Measurements from ENCODE around the gene C17orf113. TPM values are rescaled to one million over a fixed set of nuclear protein-coding genes. Genes with fewer than 3 reads are reported as not detected.
A peak's percentile ranks its signal among the peaks of the same experiment; 100 is the strongest.

Gene C17orf113
- total and polyA plus RNA-seq, 2 of the 13 experiments (the other 11 are each of a cell fraction or from before 2014, with no cell fraction given): 0.87 to 1.1 TPM

DNA sequence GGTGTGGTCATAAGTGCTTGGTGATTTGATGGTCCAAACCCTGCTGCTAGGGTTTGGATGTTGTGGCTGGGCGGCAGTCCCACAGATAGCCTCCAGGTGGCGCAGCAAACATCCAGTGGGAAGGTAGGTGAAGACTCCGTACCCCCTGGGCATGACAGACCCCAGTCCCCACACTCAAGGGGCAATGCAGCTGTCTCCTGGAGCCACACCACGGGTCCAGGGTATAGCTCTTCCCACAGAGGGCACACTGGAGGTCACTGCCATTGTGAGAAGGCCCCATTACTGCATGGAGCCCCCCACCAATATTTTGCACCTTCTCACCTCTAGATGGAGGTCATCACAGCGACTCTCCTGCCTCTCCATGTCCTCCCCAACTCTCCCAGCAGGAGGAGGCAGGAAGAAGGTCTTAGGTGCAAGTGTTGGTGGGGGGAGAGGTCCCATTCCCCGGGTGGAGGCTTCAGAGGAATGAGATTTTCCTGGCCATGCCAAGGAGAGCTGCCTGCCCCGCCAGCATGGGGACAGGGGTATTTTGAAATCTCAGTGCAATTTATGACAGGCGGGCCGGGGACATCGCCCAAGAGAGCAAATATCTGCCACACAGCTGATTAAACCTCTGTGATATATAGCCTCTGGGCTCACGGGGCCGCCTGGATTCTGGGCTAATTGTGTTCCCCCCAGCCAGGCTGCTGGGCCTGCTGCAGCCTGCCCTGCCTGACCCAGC is 17.1 kb upstream of the C17orf113 start:
- Histone ChIP-seq H3K4me1 (ENCODE audit: insufficient read depth, low read length) (peaks cover 13% of the 10 kb centered on the region), H3K36me3 (replicated peaks in 1 of 2; ENCODE audit: control insufficient read depth in 1 of 2, insufficient read depth in 2 of 2, low read length in 2 of 2) (no peaks in the 10 kb centered on the region), H3K9ac (ENCODE audit: insufficient read depth, low read depth, low read length) (no peak overlapping the region), H3K4me2 (ENCODE audit: low read depth, low read length) (peak overlapping the region; percentile 59), H2AFZ (ENCODE audit: low read length) (no peak overlapping the region), H3K79me2 (ENCODE audit: insufficient read depth, low read length) (no peaks in the 10 kb centered on the region), H3K27ac (ENCODE audit: extremely low read length, insufficient read depth, low read length) (no peak overlapping the region), H4K20me1 (ENCODE audit: insufficient read depth, low read length) (no peaks in the 10 kb centered on the region), H3K27me3 (ENCODE audit: control insufficient read depth in 1 of 2, insufficient read depth in 2 of 2, low read length in 2 of 2) (peaks cover 2 to 25% of the 10 kb centered on the region in 2 experiments; a peak in 3 of 5 replicates), H3K4me3 (replicated peaks in 1 of 3; ENCODE audit: insufficient read depth in 1 of 3, low read depth in 2 of 3, low read length in 3 of 3) (no peak overlapping the region), H3K9me3 (ENCODE audit: low read length) (no peaks in the 10 kb centered on the region)
- in situ Hi-C loops (cut with HindIII; ENCODE audit: extremely low pct_ligation_motif_present, low pct_unique_long_range_greater_than_20kb): loop anchor here (5.0 kb wide), 1 partner anchor 35 kb away; no protein-coding TSS in a partner anchor
- ChIA-PET POLR2A (interaction anchor here (0.7 to 0.9 kb wide), 2 partner anchors 34 to 98 kb away, joined by 3 read pairs; no protein-coding TSS in a partner anchor), CTCF (ENCODE audit: low intra/inter-chr PET ratio, low total read pairs) (interaction anchor here (0.7 to 3.5 kb wide), 8 partner anchors 11 to 104 kb away, joined by 3 to 125 read pairs (median 6); partner anchors contain the start of genes DHX58 and ZNF385C)
- WGBS (ENCODE audit: low lambda C conversion rate): 3% methylated on average over 6 of the region's 12 CpGs
- FAIRE-seq (peak; percentile 96), ATAC-seq (peak; percentile 81), DNase-seq (ENCODE audit: low spot score) (peak; percentile 84)
- no TSS peak for BruUV-seq (replicated peaks)
- intact Hi-C loops (cut with micrococcal nuclease; ENCODE audit: unreplicated experiment): loop anchor here (1.0 to 2.0 kb wide), 4 partner anchors 34 to 104 kb away; no protein-coding TSS in a partner anchor
- no peak for TF ChIP-seq ZSCAN20 (CRISPR knock-in tag; IDR thresholded peaks at IDR 0.05; ENCODE audit: borderline replicate concordance)
- TF ChIP-seq RBAK (CRISPR knock-in tag; IDR thresholded peaks at IDR 0.05): no peak
- TF ChIP-seq ZNF136 (CRISPR knock-in tag; IDR thresholded peaks at IDR 0.05; ENCODE audit: low read depth): no peak
- no peak for TF ChIP-seq KLF12 (CRISPR knock-in tag; IDR thresholded peaks at IDR 0.05; ENCODE audit: borderline replicate concordance)
- TF ChIP-seq, protein P1, sequence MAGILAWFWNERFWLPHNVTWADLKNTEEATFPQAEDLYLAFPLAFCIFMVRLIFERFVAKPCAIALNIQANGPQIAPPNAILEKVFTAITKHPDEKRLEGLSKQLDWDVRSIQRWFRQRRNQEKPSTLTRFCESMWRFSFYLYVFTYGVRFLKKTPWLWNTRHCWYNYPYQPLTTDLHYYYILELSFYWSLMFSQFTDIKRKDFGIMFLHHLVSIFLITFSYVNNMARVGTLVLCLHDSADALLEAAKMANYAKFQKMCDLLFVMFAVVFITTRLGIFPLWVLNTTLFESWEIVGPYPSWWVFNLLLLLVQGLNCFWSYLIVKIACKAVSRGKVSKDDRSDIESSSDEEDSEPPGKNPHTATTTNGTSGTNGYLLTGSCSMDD (CRISPR knock-in tag; IDR thresholded peaks at IDR 0.05): no peak
- no peak for TF ChIP-seq KLF11 (CRISPR knock-in tag; IDR thresholded peaks at IDR 0.05)
- no peak for TF ChIP-seq ZFP1 (CRISPR knock-in tag; IDR thresholded peaks at IDR 0.05)
- peak; percentile 18; the same call in 1 of the 2 replicates for TF ChIP-seq ZNF331 (CRISPR knock-in tag; IDR thresholded peaks at IDR 0.05)
- no peak for TF ChIP-seq NCOA2 (CRISPR knock-in tag; IDR thresholded peaks at IDR 0.05)
- TF ChIP-seq, protein P2, sequence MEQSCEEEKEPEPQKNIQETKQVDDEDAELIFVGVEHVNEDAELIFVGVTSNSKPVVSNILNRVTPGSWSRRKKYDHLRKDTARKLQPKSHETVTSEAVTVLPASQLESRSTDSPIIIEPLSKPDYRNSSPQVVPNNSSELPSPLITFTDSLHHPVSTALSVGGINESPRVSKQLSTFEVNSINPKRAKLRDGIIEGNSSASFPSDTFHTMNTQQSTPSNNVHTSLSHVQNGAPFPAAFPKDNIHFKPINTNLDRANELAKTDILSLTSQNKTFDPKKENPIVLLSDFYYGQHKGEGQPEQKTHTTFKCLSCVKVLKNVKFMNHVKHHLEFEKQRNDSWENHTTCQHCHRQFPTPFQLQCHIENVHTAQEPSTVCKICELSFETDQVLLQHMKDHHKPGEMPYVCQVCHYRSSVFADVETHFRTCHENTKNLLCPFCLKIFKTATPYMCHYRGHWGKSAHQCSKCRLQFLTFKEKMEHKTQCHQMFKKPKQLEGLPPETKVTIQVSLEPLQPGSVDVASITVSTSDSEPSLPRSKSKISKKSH (CRISPR knock-in tag; IDR thresholded peaks at IDR 0.05; ENCODE audit: borderline replicate concordance): no peak
- TF ChIP-seq TBX3 (IDR thresholded peaks at IDR 0.05; ENCODE audit: borderline replicate concordance): peak; percentile 28; the same call in 1 of the 2 replicates
- TF ChIP-seq, protein P3, sequence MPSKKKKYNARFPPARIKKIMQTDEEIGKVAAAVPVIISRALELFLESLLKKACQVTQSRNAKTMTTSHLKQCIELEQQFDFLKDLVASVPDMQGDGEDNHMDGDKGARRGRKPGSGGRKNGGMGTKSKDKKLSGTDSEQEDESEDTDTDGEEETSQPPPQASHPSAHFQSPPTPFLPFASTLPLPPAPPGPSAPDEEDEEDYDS (CRISPR knock-in tag; IDR thresholded peaks at IDR 0.05): no peak
- TF ChIP-seq ZSCAN9 (CRISPR knock-in tag; IDR thresholded peaks at IDR 0.05; ENCODE audit: borderline replicate concordance): no peak
- TF ChIP-seq KAT7 (CRISPR knock-in tag; IDR thresholded peaks at IDR 0.05; ENCODE audit: borderline replicate concordance): no peak
- TF ChIP-seq SMYD3 (CRISPR knock-in tag; IDR thresholded peaks at IDR 0.05): no peak
- TF ChIP-seq, protein P4, sequence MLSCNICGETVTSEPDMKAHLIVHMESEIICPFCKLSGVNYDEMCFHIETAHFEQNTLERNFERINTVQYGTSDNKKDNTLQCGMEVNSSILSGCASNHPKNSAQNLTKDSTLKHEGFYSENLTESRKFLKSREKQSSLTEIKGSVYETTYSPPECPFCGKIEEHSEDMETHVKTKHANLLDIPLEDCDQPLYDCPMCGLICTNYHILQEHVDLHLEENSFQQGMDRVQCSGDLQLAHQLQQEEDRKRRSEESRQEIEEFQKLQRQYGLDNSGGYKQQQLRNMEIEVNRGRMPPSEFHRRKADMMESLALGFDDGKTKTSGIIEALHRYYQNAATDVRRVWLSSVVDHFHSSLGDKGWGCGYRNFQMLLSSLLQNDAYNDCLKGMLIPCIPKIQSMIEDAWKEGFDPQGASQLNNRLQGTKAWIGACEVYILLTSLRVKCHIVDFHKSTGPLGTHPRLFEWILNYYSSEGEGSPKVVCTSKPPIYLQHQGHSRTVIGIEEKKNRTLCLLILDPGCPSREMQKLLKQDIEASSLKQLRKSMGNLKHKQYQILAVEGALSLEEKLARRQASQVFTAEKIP (CRISPR knock-in tag; IDR thresholded peaks at IDR 0.05; ENCODE audit: borderline replicate concordance): no peak
- TF ChIP-seq, protein P5, sequence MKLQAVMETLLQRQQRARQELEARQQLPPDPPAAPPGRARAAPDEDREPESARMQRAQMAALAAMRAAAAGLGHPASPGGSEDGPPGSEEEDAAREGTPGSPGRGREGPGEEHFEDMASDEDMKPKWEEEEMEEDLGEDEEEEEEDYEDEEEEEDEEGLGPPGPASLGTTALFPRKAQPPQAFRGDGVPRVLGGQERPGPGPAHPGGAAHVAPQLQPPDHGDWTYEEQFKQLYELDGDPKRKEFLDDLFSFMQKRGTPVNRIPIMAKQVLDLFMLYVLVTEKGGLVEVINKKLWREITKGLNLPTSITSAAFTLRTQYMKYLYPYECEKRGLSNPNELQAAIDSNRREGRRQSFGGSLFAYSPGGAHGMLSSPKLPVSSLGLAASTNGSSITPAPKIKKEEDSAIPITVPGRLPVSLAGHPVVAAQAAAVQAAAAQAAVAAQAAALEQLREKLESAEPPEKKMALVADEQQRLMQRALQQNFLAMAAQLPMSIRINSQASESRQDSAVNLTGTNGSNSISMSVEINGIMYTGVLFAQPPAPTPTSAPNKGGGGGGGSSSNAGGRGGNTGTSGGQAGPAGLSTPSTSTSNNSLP (IDR thresholded peaks at IDR 0.05; ENCODE audit: low read depth, low read length): 0 out of 2 replicates have a peak, but pooled peaks have one; percentile 15
- TF ChIP-seq RARG (CRISPR knock-in tag; IDR thresholded peaks at IDR 0.05; ENCODE audit: low read depth): no peak

All from HepG2 (cell line).